OCI-LY3 (cell line): ENCODE results near the gene PARP12.
"Not testable (repeated sequence)": the region's sequence is repeated elsewhere in the genome, so short reads cannot be mapped to it uniquely, and the experiment has no call there.

Source experiments
- H2AFZ ChIP-seq: fragments of 200-600, 300-600 bp; shearing (Covaris generic); 2 replicates; pipeline ENCODE4 v1.6.0; 2014; ENCODE audit warnings: antibody characterized with exemption, low read depth, low read length
- H3K27ac ChIP-seq: fragments of 200-600, 300-600 bp; sonication (generic); 2 replicates; pipeline ENCODE4 v1.5.1; 2014; ENCODE audit warnings: mild to moderate bottlenecking, low read length, moderate library complexity, mixed read lengths
- H3K27me3 ChIP-seq: fragments of 200-600, 300-600 bp; sonication (generic); 2 replicates; pipeline ENCODE4 v1.6.1; 2014; ENCODE audit warnings: low read depth, low read length, mixed read lengths
- H3K36me3 ChIP-seq: fragments of 200-600, 300-600 bp; sonication (generic); replicated peaks from 2 replicates; pipeline ENCODE3; 2014; ENCODE audit warnings: low read depth, low read length, mixed read lengths
- H3K4me1 ChIP-seq: fragments of 300-600, 200-600 bp; sonication (generic); 2 replicates; pipeline ENCODE4 v1.6.1; 2014; ENCODE audit warnings: low read length, mixed read lengths
- H3K4me2 ChIP-seq: fragments of 200-600, 300-600 bp; sonication (generic); 2 replicates; pipeline ENCODE4 v1.6.1; 2014; ENCODE audit warnings: low read length, mixed read lengths
- H3K4me3 ChIP-seq: fragments of 300-600, 200-600 bp; sonication (generic); 2 replicates; pipeline ENCODE4 v1.5.1; 2014; ENCODE audit warnings: antibody characterized with exemption, mild to moderate bottlenecking, low read length, moderate library complexity
- H3K79me2 ChIP-seq: fragments of 300-600, 200-600 bp; shearing (Covaris generic); 2 replicates; pipeline ENCODE4 v1.6.1; 2014; ENCODE audit warnings: mild to moderate bottlenecking, low read length, mixed read lengths
- H3K9ac ChIP-seq: fragments of 300-600, 200-600 bp; shearing (Covaris generic); 2 replicates; pipeline ENCODE4 v1.6.0; 2014; ENCODE audit warnings: mild to moderate bottlenecking, low read length, moderate library complexity
- H3K9me3 ChIP-seq: fragments of 200-600, 300-600 bp; shearing (Covaris generic); 2 replicates; pipeline ENCODE4 v1.6.1; 2014; ENCODE audit warnings: low read length, mixed read lengths; ENCODE audit not compliant: insufficient read depth
- H4K20me1 ChIP-seq: fragments of 200-600, 300-600 bp; sonication (generic); 2 replicates; pipeline ENCODE4 v1.6.1; 2016; ENCODE audit warnings: low read length, mixed read lengths; ENCODE audit not compliant: insufficient read depth
- CTCF ChIP-seq: fragments of 200-600, 300-600 bp; sonication (generic); IDR thresholded peaks from 2 replicates; pipeline ENCODE4 v1.5.1; 2014; ENCODE audit warnings: antibody characterized with exemption, low read length, low read depth
- EZH2phosphoT487 ChIP-seq: fragments of 200-600 bp; shearing (Covaris generic); IDR thresholded peaks from 2 replicates; pipeline ENCODE4 v1.6.1; 2018; ENCODE audit warnings: antibody characterized with exemption, mixed run types, low read depth

The PARP12 gene

GRCh38 chr7:140062528-140063299 lies at the start of gene PARP12:
TSS of gene PARP12 (minus strand) at chr7:140062951. CDS start at chr7:140062847, 104 bp downstream.
- H3K9me3 ChIP-seq = peaks cover 7% of the 10 kb centered on the region
- H3K4me2 ChIP-seq = peak within 1 kb of the TSS; percentile 84
- H3K9ac ChIP-seq = peak within 1 kb of the TSS; percentile 41; the same call in 1 of the 2 replicates
- peak within 1 kb of the TSS; percentile 77 for H3K4me3 ChIP-seq
- H2AFZ ChIP-seq = peak within 1 kb of the TSS; percentile 69; the same call in 1 of the 2 replicates
- H3K4me1 ChIP-seq = peaks cover 24% of the 10 kb centered on the region
- no peaks in the 10 kb centered on the region for H3K79me2 ChIP-seq
- H3K27me3 ChIP-seq = peaks cover 34% of the 10 kb centered on the region
- H3K27ac ChIP-seq = no peak within 1 kb of the TSS
- no peaks in the 10 kb centered on the region for H3K36me3 ChIP-seq
- 0 out of 2 replicates have a peak, but pooled peaks cover 3% of the 10 kb centered on the region for H4K20me1 ChIP-seq
- TF ChIP-seq EZH2phosphoT487 (no peak), CTCF (no peak)

- not testable (repeated sequence) for H3K27ac ChIP-seq, H2AFZ ChIP-seq, H3K9me3 ChIP-seq, H3K4me3 ChIP-seq, H3K4me2 ChIP-seq, H3K27me3 ChIP-seq, H4K20me1 ChIP-seq, H3K9ac ChIP-seq, H3K36me3 ChIP-seq, H3K79me2 ChIP-seq, H3K4me1 ChIP-seq
These were observed 46.0 kb upstream of the PARP12 start for GRCh38 chr7:140108777-140109176.

DNA sequence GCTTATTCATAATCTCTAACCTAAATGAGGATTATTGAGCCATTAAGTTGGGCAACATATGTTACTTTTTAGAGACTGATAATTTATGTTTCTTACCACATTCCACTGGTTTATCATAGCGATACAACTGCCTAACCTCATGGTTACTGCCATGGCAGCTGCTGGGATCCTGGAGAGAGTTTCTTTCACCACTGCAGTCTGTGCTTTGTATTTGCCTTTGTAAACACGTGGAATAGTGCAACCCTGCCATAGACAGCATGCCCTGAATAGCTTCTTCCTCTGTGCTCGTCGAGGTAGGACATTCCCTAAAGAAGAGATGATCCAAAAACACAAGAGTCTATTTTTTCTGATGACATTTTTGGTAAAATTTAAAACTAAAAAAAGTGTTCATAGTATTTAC lies 33.7 kb upstream of the PARP12 start:
- Histone ChIP-seq H3K36me3 (no peaks in the 10 kb centered on the region), H3K4me2 (no peak overlapping the region), H3K9ac (no peak overlapping the region), H4K20me1 (no peaks in the 10 kb centered on the region), H2AFZ (no peak overlapping the region), H3K4me1 (no peaks in the 10 kb centered on the region), H3K27ac (no peak overlapping the region), H3K4me3 (no peak overlapping the region), H3K79me2 (no peaks in the 10 kb centered on the region), H3K9me3 (no peaks in the 10 kb centered on the region), H3K27me3 (no peaks in the 10 kb centered on the region)
- no peak for TF ChIP-seq EZH2phosphoT487
- TF ChIP-seq CTCF = no peak

DNA sequence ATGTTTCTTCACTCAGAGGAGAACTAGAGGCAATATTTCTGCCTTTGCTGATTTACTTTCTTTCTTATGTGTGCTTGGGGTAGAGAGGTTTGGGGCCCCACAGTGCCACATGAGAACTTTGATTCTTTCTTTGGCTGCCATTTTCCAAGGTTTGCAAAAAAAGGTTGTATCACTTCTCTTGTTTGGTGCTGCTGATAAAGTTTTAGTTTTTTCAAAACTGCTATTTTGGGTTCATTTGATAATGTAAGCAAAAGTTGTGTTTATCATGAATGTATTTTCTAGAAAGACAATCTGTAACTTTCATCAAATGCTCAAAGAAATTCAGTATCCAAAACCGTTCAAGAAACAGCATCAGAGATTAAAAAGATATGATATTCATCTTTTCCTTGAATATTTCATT lies 30.6 kb upstream of the PARP12 start:
- no peaks in the 10 kb centered on the region for H4K20me1 ChIP-seq
- no peak overlapping the region for H3K4me2 ChIP-seq
- no peak overlapping the region for H3K9ac ChIP-seq
- no peak overlapping the region for H2AFZ ChIP-seq
- no peak overlapping the region for H3K27ac ChIP-seq
- H3K27me3 ChIP-seq = 0 out of 2 replicates have a peak, but pooled peaks cover 3% of the 10 kb centered on the region
- H3K4me1 ChIP-seq = no peaks in the 10 kb centered on the region
- H3K9me3 ChIP-seq = no peaks in the 10 kb centered on the region
- H3K4me3 ChIP-seq = no peak overlapping the region
- H3K79me2 ChIP-seq = no peaks in the 10 kb centered on the region
- H3K36me3 ChIP-seq = no peaks in the 10 kb centered on the region
- no peak for TF ChIP-seq EZH2phosphoT487
- TF ChIP-seq CTCF = no peak
